Inflammatory macrophage (primary cell): ENCODE measurements around the gene KCNK13.
"Not testable (repeated sequence)": the region's sequence is repeated elsewhere in the genome, so short reads cannot be mapped to it uniquely, and the experiment has no call there.

Experiments used
- DNase-seq, 2 donors: peaks; one replicate each; pipeline ENCODE4 v3.0.0-alpha.2; 2020 to 2022
- total RNA-seq, 18 experiments: gene quantifications; one replicate each; lab custom pipeline; 2026; ENCODE audit warnings: mixed read lengths in 6 of 18, inconsistent platforms in 2 of 18; lab: John Stamatoyannopoulos, UW

The KCNK13 gene
- 2.0 to 32.8 (median 15.5) reads per million in 18 experiments for total RNA-seq

GRCh38 chr14:90061685-90062126 lies at the start of gene KCNK13:
TSS of gene KCNK13 (plus strand) at chr14:90061994. CDS start at chr14:90062206, 212 bp downstream.
- peak; percentile 54 to 67 for DNase-seq

- no peak for DNase-seq
These were observed 44.4 kb upstream of the KCNK13 start for GRCh38 chr14:90017371-90017770.

DNA sequence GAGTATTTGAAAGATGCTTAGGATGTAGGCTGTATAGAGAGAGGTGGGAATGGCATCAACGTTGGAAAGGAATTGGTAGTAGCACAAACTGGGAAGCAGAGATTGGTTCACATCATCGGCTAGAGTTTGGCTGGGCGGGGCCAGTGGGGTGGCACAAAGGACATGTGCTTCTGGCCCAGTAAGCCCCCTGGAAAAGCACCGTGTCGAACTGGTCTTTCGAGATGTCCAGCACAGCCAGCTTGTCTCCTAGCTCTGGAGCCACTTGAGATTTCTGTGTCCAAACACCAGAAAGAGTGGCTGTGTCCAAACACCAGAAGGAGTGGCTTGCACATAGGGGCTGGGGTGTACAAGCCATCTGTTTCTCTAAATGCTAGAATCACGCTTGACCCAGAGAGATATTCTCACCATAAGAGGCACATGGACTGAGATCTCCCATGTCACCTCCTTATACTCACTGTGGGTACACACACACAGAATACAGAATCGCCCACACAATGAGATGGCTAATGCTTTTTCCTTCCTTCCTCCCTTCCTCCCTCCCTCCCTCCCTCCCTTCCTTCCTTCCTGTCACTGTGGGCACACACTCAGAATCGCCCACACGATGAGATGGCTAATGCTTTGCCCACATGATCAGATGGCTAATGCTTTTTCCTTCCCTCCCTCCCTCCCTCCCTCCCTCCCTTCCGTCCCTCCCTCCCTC lies 41.8 kb upstream of the KCNK13 start:
- DNase-seq, result no peak

DNA sequence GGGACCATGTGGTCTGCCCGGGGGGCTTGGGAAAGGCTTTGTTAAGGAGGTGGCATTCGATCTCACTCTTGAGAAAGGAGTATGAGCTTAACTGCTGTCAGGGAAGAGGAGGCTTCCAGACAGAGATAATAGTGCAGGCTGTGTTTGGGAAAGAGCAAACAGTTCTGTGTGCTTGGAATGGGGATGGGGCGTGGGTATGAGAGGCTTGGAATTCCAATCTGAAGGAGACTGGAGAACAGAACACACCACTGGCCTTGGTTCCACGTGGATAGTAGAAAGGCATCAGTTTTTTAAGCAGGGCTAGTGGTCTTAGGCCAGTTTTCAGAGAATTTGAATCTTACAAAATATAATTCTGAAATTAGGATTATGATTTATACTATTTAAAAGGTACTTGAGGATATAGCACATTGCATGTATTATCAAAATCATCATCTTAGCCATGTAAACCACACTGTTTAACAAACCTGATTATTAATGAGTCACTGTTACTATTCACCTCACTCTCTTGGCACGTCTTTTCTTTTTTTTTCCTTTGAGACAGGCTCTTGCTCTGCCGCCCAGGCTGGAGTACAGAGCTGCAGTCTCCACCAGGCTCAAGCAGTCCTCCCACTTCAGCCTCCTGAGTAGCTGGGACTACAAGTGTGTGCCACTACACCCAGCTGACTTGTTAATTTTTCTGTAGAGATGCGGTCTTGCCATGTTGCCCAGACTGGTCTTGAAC lies 38.5 kb upstream of the KCNK13 start:
- no peak for DNase-seq

DNA sequence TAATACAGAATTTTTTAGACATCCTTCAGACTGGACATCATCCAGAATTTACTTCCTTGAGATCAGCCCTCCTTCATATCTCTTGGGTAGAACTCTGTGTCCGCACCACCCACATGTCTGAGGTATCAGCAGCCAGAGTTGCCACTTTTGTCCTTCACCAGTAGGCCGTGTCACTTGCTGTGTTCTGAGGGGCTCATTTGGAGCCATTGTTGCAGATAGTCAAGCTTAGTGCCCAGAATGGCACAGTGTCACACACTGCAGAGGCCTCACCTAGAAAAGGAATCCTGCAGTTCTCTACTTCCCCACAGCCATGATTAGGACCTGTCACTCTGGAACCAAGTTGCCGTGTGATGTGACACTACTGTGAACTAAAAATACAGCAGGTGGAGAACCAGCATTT lies 36.9 kb upstream of the KCNK13 start:
- DNase-seq, result no peak

GRCh38 chr14:90026608-90027007 lies 35.2 kb upstream of the KCNK13 start:
- DNase-seq, result not testable (repeated sequence)

GRCh38 chr14:90027842-90028241 lies 34.0 kb upstream of the KCNK13 start:
- DNase-seq, result no peak

- DNase-seq, result no peak
These were observed 27.6 kb upstream of the KCNK13 start for GRCh38 chr14:90034156-90034555.

- DNase-seq, result no peak
These were observed 26.8 kb upstream of the KCNK13 start for GRCh38 chr14:90034835-90035525.

DNA sequence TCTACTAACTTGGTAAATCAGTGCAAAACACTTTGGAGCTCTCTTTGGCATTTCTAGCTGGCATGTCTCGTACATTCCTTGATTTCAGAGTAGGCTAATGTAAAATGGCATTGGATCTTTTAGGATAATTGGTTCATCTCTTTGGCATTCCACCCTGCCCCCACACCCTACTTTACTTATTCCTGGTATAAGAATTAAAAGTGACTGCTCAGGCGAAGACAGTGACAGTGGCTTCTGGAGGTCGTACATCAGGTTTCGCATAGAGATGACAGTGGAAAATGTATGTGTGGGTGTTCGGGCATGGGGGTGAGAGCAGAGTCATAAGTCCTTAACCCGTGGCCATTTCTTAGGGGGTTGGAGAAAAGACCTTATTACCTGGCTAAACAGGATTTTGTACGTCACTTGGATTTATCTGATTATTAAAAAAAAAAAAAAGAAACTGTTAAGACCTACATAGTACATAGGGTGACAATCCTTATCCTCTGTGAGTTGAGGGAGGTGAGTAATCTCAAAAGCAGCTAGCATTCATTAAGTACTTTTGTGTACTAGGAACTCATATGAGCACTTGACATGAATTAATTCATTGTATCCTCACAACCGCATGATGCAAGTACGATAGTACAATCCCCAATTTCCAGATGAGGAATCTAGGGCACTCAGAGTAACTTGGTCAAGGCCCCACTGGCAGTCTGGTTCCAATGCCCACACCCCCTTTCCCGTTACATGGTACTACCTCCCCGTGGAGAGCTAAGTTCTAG lies 22.4 kb upstream of the KCNK13 start:
- no peak for DNase-seq

- no peak for DNase-seq
These were observed 21.4 kb upstream of the KCNK13 start for GRCh38 chr14:90040411-90040810.

DNA sequence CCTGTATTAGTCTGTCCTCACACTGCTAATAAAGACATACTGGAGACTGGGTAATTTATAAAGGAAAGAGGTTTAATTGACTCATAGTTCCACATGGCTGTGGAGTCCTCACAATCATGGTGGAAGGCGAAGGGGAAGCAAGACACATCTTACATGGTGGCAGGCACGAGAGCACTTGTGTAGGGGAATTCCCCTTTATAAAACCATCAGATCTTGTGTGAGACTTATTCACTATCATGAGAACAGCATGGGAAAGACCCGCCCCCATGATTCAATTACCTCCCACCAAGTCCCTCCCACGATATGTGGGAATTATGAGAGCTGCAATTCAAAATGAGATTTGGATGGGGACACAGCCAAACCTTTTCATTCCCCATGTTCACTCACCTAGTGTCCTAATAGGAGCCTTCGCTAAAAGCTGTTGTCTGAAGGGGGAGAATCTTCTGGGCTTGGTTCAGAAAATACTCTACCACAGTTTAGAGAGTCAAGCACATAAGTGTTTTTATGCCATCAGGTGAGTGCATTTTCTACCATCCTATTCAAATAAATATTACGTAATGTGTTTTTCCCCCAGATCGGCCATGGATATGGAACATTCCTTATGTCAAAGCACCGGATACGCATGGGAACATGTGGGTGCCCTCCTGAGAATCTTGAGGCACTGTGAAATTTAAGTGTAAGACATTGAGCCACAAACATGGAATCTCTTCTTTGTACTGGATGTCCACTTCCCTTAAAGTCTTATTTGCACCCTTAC lies 19.1 kb upstream of the KCNK13 start:
- DNase-seq, result peak in 1 of 2 donors; percentile 20

GRCh38 chr14:90045616-90046015 lies 16.2 kb upstream of the KCNK13 start:
- no peak for DNase-seq

GRCh38 chr14:90049390-90049789 lies 12.4 kb upstream of the KCNK13 start:
- DNase-seq, result no peak

DNA sequence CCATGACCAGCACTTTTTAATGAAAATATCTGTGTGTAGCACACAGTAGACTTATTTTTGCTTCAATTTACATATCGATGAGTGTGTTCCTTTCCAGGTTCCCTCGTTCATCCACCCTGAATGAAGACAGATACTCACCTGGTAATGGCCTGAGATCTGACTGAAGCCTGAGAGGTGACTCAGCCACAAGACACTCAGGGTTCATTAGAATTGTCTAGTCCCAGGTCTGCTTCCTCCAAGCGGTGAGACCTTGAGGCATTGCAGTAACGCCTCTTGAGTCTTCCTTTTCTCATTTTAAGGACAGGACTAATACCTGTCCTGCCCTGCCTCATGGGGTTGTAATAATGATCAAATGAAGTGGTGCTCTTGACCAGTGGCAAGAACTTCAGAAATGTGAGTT lies 11.5 kb upstream of the KCNK13 start:
- no peak for DNase-seq

DNA sequence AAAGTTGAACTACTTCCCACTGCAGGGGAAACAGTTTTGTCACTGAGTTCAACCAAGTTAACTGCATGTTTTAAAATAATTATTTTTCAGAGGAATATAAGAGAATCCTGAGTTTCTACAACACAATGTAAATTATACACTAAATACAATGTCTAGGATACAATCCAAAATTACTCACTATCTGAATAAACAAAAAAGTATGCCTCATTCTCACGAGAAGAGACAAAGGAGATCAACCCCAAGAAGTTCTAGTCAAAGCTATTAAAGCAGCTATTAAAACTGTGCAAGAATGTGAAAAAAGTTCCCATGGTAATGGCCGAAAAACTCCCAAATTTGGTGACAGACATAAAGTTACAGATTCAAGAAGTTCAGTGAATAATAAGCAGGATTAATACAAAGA lies 8.8 kb upstream of the KCNK13 start:
- DNase-seq, result no peak

DNA sequence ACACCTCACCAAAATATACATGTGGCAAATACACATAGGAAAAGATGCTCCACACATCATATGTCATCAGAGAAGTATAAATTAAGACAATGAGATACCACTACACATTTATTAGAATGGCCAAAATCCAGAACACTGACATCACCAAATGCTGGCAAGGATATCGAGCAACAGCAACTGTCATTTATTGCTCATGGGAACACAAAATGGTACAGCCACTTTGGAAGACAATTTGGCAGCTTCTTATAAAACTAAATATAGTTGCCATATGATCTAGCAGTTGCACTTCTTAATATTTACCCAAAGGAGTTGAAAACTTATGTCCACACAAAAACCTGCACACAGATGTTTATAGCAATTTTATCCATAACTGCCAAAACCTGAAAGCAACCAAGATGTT lies 7.0 kb upstream of the KCNK13 start:
- no peak for DNase-seq

GRCh38 chr14:90056826-90057225 lies 5.0 kb upstream of the KCNK13 start:
- DNase-seq, result no peak

DNA sequence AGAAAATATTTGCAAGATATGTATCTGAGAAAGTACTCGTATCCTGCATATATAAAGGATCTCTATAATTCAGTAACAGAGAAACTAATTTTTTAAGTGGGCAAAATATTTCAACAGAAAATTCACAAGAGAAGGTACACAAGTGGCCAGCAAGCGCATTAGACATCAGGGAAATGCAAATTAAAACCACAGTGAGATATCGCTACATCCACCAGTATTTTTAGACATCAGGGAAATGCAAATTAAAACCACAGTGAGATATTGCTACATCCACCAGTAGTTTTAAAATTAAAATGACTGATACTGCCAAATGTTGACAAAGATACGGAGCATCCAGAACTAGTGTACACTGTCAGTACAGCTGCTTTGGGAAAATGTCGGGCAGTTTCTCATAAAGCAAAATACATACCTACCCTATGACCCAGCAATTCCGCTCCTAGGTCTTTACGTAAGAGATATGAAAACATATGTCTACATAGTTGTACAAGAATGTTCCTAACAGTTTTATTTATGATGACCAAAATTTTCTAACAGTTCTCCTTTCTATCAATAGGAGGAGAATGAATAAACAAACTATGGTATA lies 2.8 kb upstream of the KCNK13 start:
- no peak for DNase-seq

DNA sequence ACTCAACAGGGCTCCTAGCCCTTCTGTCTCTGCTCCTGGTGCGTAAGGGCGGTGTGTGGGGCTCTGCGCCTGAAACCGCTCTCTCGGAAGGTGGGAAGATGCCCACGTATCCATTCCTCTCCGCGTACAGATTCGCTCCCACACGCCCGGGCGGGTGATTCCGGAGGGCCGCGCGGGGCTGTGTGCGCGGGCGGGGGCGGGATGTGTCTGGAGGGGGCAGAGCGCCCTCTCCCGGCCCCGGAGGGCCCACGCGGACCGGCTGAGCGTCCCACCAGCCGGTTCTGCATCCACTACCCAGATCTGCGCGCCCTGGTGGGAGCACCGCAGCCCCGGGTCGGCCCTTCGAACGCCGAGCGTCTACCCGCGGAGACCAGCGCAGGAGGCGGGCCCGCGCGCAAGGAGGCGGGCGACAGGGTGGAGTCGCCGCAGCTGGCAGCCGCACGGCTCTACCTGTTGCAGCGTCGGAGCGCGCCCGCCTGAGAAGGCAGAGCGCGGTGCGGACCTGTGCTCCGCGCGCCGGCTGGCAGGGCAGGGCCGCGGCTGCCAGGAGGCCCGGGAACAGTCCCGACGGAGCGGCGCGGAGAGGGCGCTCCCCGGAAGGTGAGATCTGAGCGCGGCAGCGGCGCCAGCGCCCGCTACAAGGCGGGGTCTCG lies 1.4 kb upstream of the KCNK13 start:
- DNase-seq, result peak; percentile 54 to 83
